Ascending aorta (tissue), 2 donors: ENCODE measurements around the gene SERPINB5. TPM values are rescaled to one million over a fixed set of nuclear protein-coding genes. Genes with fewer than 3 reads are reported as not detected.

ENCODE experiments used
- DNase-seq, 2 donors: peaks; one replicate each; pipeline ENCODE4 v3.0.0-alpha.2; 2019; ENCODE audit warnings: low spot score in 2 of 2
- H3K27ac ChIP-seq, 2 donors: fragments of 200-600 bp; sonication (generic); one replicate each; pipeline ENCODE4 v1.5.1; 2016 to 2017; ENCODE audit warnings: mild to moderate bottlenecking in 1 of 2
- H3K27me3 ChIP-seq: fragments of 200-600 bp; sonication (generic); one replicate; pipeline ENCODE4 v1.5.1; 2017
- H3K36me3 ChIP-seq, 2 donors: fragments of 200-600 bp; sonication (generic); one replicate each; pipeline ENCODE4 v1.5.1; 2016
- H3K4me1 ChIP-seq, 2 donors: fragments of 200-600 bp; sonication (generic); one replicate each; pipeline ENCODE4 v1.5.1; 2016 to 2017; ENCODE audit warnings: mild to moderate bottlenecking in 1 of 2
- H3K4me3 ChIP-seq, 2 donors: fragments of 200-600 bp; sonication (generic); one replicate each; pipeline ENCODE4 v1.5.1; 2016 to 2017; ENCODE audit warnings: mild to moderate bottlenecking in 1 of 2
- H3K9me3 ChIP-seq, 2 donors: fragments of 200-600 bp; sonication (generic); one replicate each; pipeline ENCODE4 v1.5.1; 2016
- intact Hi-C: fragments of 100-400 bp; cut with DNase I; formaldehyde crosslinking; loops from one replicate; pipeline ENCODE4 v1.15.1; 2023
- total RNA-seq: library from RNA; depleted of rRNA; stranded (reverse); fragments of >200 nt; gene quantifications from one replicate; pipeline ENCODE4 v1.1.0, GENCODE V29; 2016
- TF ChIP-seq, protein P1 (sequence below), 3 experiments: fragments of 200-600 bp in 2 of 3; fragments of 450-650 bp in 1 of 3; sonication (generic) in 2 of 3; IDR thresholded peaks; one replicate each; pipeline ENCODE4 v1.5.1; 2016 to 2019; ENCODE audit warnings: antibody characterized with exemption in 3 of 3, mild to moderate bottlenecking in 1 of 3, moderate library complexity in 1 of 3

SERPINB5 gene
- total RNA-seq, 1 donor from 2014 or later, result not detected

DNA sequence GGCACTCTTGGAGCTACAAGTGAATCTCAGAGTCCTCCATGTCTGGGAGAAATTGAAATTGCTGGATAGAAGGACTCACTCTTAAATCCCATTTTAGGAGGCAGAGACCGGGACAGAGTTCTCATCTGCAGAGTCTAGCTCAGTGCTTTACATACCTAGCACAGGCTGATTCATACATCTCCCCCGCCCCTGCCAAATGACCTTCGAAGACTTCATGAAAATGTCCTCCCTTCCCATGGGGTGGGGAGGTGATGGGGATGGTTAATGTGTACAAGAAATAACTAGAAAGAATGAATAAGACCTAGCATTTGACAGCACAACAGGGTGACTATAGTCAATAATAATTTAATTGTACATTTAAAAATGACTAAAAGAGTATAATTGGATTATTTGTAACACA, 8.2 kb upstream of the SERPINB5 start:
- no peak overlapping the region for H3K4me3 ChIP-seq
- intact Hi-C loops, result no loop called here
- no peak for DNase-seq
- no peaks in the 10 kb centered on the region for H3K27me3 ChIP-seq
- no peaks in the 10 kb centered on the region for H3K36me3 ChIP-seq
- H3K4me1 ChIP-seq, result no peaks in the 10 kb centered on the region
- TF ChIP-seq, protein P1, sequence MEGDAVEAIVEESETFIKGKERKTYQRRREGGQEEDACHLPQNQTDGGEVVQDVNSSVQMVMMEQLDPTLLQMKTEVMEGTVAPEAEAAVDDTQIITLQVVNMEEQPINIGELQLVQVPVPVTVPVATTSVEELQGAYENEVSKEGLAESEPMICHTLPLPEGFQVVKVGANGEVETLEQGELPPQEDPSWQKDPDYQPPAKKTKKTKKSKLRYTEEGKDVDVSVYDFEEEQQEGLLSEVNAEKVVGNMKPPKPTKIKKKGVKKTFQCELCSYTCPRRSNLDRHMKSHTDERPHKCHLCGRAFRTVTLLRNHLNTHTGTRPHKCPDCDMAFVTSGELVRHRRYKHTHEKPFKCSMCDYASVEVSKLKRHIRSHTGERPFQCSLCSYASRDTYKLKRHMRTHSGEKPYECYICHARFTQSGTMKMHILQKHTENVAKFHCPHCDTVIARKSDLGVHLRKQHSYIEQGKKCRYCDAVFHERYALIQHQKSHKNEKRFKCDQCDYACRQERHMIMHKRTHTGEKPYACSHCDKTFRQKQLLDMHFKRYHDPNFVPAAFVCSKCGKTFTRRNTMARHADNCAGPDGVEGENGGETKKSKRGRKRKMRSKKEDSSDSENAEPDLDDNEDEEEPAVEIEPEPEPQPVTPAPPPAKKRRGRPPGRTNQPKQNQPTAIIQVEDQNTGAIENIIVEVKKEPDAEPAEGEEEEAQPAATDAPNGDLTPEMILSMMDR (IDR thresholded peaks at IDR 0.05), result no peak
- H3K27ac ChIP-seq, result no peak overlapping the region
- H3K9me3 ChIP-seq, result no peaks in the 10 kb centered on the region

DNA sequence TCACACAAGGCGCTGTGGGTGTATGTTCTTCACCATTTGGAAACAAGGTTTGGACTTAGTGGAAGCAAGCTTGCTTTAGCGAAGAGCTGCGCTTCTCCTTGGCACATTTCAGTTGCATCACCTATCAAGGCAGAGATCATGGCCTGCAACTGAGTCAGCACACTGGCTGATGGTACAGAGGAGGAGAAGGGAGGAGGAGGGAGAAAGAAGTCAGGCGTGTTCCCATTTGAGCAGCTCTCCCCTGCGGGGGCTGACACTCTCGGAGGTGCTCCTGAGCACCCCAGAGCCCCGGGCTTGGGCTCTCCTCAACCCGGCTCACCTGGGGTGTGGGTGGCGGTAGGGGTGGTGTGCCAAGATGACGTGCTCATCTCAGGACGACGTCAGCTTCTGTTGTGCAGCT, 6.0 kb upstream of the SERPINB5 start:
- no peaks in the 10 kb centered on the region for H3K36me3 ChIP-seq
- no peak overlapping the region for H3K4me3 ChIP-seq
- no peaks in the 10 kb centered on the region for H3K9me3 ChIP-seq
- H3K27ac ChIP-seq, result no peak overlapping the region
- no peaks in the 10 kb centered on the region for H3K27me3 ChIP-seq
- intact Hi-C loops, result no loop called here
- no peaks in the 10 kb centered on the region for H3K4me1 ChIP-seq
- no peak for DNase-seq
- TF ChIP-seq, protein P1 (IDR thresholded peaks at IDR 0.05), result no peak

DNA sequence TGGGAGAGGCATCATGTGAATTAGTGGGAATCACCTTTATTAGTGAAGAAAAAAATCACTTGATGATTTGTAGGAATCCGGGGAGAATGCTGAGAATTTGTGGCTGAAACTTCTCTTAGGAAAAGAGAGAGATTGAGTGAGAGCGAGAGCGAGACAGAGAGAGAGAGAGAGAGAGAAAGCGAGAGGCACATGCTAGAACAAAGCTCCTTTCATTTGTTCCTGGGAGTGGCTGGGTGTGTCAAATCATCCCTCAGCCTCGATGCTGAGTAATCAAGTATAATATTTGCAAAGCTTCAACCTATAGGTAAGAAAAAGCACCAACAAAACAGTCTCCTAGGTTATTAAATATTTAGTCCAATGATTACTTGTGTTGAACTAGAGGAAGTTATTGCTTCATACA, 4.4 kb upstream of the SERPINB5 start:
- no peak overlapping the region for H3K27ac ChIP-seq
- no peak for DNase-seq
- intact Hi-C loops, result no loop called here
- no peaks in the 10 kb centered on the region for H3K9me3 ChIP-seq
- H3K4me1 ChIP-seq, result no peaks in the 10 kb centered on the region
- TF ChIP-seq, protein P1 (IDR thresholded peaks at IDR 0.05), result no peak
- no peaks in the 10 kb centered on the region for H3K36me3 ChIP-seq
- H3K4me3 ChIP-seq, result no peak overlapping the region
- H3K27me3 ChIP-seq, result no peaks in the 10 kb centered on the region

DNA sequence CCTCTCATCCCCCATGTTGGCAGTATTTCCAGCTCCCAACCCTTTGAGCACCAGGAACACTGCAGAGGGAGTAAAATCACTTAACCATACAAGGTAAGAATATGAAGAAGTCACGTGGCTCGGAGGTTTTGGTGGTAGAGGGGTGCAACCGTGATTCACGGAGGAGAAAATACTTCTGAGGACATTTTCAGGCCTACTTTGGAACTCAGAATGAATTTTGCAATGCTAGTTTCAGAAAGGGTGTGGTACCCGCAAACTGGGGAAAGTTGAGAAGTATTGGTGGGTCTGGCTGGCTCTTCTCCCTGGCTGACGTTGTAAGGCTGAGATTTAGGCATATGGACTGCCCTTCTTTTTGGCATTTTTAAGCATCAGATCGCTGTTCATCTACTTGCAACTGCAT, 442 bp downstream of the SERPINB5 start:
- Histone ChIP-seq H3K9me3 (no peaks in the 10 kb centered on the region), H3K36me3 (no peaks in the 10 kb centered on the region), H3K27me3 (no peaks in the 10 kb centered on the region), H3K4me1 (no peaks in the 10 kb centered on the region), H3K4me3 (no peak overlapping the region), H3K27ac (no peak overlapping the region)
- DNase-seq, result no peak
- intact Hi-C loops, result no loop called here
- TF ChIP-seq, protein P1 (IDR thresholded peaks at IDR 0.05), result no peak

DNA sequence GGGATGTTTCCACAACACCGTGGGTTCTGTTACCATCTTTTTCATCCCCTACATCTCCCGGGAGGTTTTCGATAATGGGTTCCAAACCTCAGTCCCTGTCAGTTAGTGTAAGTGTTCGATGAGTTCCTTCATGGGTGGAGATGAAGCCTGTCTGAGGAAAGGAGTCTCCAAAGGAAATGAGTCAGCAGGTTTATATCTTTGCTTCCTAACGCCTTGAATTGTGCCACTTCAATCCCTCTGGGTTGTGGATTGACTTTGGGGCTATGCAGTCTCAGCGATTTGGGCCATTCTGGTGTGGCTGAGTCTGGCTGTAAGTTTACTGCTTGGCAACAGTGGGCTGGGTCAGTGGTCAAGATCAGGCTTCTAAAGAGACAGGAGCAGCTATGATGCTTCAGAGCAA, 1.2 kb downstream of the SERPINB5 start:
- Histone ChIP-seq H3K9me3 (no peaks in the 10 kb centered on the region), H3K27ac (no peak overlapping the region), H3K4me1 (no peaks in the 10 kb centered on the region), H3K4me3 (no peak overlapping the region), H3K36me3 (no peaks in the 10 kb centered on the region), H3K27me3 (no peaks in the 10 kb centered on the region)
- TF ChIP-seq, protein P1 (IDR thresholded peaks at IDR 0.05), result no peak
- intact Hi-C loops, result no loop called here
- DNase-seq, result no peak

DNA sequence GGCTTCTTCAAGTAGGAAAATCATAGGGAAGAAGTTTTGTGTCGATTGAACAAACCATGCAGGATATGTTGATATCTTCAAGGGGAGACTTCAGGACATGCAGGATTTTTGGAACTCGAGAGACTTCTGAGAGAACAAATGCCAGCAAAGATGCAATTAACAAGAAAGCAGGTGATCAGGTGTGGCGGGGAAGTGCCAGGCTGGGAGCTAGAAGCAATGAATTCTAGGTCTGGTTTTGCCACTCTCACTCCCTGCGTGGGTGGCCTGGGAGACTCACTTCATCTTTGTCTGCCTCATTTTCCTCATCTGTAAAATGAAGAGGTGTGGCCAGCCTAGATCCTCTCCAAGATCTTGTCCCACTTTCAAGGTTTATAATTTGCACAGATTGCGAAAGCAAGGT, 3.1 kb downstream of the SERPINB5 start:
- Histone ChIP-seq H3K9me3 (no peaks in the 10 kb centered on the region), H3K4me3 (no peak overlapping the region), H3K4me1 (no peaks in the 10 kb centered on the region), H3K27ac (no peak overlapping the region), H3K36me3 (no peaks in the 10 kb centered on the region), H3K27me3 (no peaks in the 10 kb centered on the region)
- TF ChIP-seq, protein P1 (IDR thresholded peaks at IDR 0.05), result no peak
- no peak for DNase-seq
- intact Hi-C loops, result no loop called here
